Measurements from ENCODE around the gene PRX.

DNA sequence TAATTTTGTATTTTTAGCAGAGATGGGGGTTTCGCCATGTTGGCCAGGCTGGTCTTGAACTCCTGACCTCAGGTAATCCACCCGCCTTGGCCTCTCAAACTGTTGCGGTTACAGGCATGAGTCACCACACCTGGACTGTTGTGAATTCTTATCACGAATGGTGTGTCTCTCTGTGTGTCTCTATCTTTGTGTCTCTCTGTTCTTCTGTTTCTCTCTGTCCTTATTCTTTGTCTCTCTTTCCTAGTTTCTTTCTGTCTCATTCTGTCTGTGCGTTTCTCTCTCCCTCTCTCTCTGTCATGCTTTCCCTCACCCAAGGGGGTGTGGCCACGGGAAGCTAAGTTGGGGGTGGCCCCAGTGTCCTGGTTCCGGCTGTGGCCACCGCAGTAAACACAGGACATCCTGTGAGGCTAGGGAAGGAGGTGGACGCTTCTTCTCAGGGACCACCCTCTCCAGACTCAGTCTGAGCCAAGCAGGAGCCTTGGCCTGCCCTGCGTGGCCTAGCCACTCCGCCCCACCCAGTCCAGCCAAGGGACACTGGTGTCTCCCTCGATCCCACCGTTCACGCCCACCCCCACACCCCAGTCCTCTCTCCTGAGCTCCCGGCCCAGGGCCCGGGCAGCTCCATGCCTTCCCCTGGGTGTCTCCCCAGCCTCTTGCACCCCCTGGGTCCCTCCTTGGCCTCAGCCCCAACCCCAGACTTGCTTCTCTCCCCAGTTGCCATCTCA is 3.9 kb upstream of the PRX start:
- TF ChIP-seq CTBP1 (IDR thresholded peaks at IDR 0.05; ENCODE audit: borderline replicate concordance): no peak
- no peak for TF ChIP-seq ELF4 (IDR thresholded peaks at IDR 0.05)
- no peak for TF ChIP-seq SUZ12 (IDR thresholded peaks at IDR 0.05)
- TF ChIP-seq SP1 (IDR thresholded peaks at IDR 0.05): no peak
- TF ChIP-seq HDGF (IDR thresholded peaks at IDR 0.05; ENCODE audit: borderline replicate concordance): no peak
- no peak for TF ChIP-seq BHLHE40 (IDR thresholded peaks at IDR 0.05; ENCODE audit: borderline replicate concordance)
- TF ChIP-seq ZNF384 (IDR thresholded peaks at IDR 0.05): no peak
- TF ChIP-seq LEF1 (IDR thresholded peaks at IDR 0.05; ENCODE audit: borderline replicate concordance): no peak
- no peak for TF ChIP-seq FOXK2 (IDR thresholded peaks at IDR 0.05)
- TF ChIP-seq FOXA1 (IDR thresholded peaks at IDR 0.05): no peak
- no peak for TF ChIP-seq TARDBP (IDR thresholded peaks at IDR 0.05)
- no peak for TF ChIP-seq L3MBTL2 (conservative IDR thresholded peaks at IDR 0.05)

Data from HEK293T (cell line).